ENCODE data around the gene KRT72.

KRT72 gene

GRCh38 chr12:52636592-52637258 is 35.5 kb upstream of the KRT72 start:
- Histone ChIP-seq H3K4me1 (ENCODE audit: control insufficient read depth, insufficient read depth, low read length) (no peaks in the 10 kb centered on the region), H3K4me3 (ENCODE audit: low read length) (no peak overlapping the region), H3K27me3 (ENCODE audit: control insufficient read depth, insufficient read depth, low read length) (peaks cover 4% of the 10 kb centered on the region), H3K36me3 (ENCODE audit: control insufficient read depth, insufficient read depth, low read length) (no peaks in the 10 kb centered on the region), H3K9ac (ENCODE audit: low read length) (no peak overlapping the region), H3K9me3 (ENCODE audit: control insufficient read depth, low read length) (no peaks in the 10 kb centered on the region)

DNA sequence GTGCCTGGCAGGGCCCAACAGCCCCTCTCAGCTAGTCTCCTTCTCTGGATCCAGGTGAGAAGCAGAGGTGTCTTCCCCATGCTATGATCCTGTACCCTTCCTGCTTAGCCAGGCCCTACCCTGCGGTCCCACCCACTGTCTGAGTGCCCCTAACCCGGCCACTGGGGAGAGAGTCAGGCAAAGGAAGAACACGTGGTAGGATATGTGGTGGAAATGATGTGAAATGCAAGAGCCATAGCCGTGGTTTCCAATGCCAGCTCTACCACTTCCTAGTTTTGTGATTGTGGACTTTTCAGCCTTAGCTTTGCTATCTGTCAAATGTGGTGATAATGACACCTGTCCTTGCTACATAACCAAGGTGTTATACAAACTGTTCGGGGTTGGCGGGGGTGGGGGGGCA is 34.9 kb upstream of the KRT72 start:
- Histone ChIP-seq H3K36me3 (ENCODE audit: control insufficient read depth, insufficient read depth, low read length) (no peaks in the 10 kb centered on the region), H3K4me1 (ENCODE audit: control insufficient read depth, insufficient read depth, low read length) (no peaks in the 10 kb centered on the region)

GRCh38 chr12:52634266-52635056 is 33.2 kb upstream of the KRT72 start:
- Histone ChIP-seq H3K27me3 (ENCODE audit: control insufficient read depth, insufficient read depth, low read length) (peaks cover 4% of the 10 kb centered on the region), H3K4me1 (ENCODE audit: control insufficient read depth, insufficient read depth, low read length) (no peaks in the 10 kb centered on the region), H3K9me3 (ENCODE audit: control insufficient read depth, low read length) (no peaks in the 10 kb centered on the region), H3K36me3 (ENCODE audit: control insufficient read depth, insufficient read depth, low read length) (no peaks in the 10 kb centered on the region), H3K4me3 (ENCODE audit: low read length) (no peak overlapping the region), H3K9ac (ENCODE audit: low read length) (no peak overlapping the region)

More for the DNA sequence above, 34.9 kb upstream of the KRT72 start:
- Histone ChIP-seq H3K4me3 (ENCODE audit: low read length) (no peak overlapping the region), H3K9ac (ENCODE audit: low read length) (no peak overlapping the region), H3K9me3 (ENCODE audit: control insufficient read depth, low read length) (no peaks in the 10 kb centered on the region), H3K27me3 (ENCODE audit: control insufficient read depth, insufficient read depth, low read length) (peaks cover 4% of the 10 kb centered on the region)

- Histone ChIP-seq H3K9me3 (ENCODE audit: control insufficient read depth, low read length) (no peaks in the 10 kb centered on the region), H3K4me3 (ENCODE audit: low read length) (no peak overlapping the region), H3K27me3 (ENCODE audit: control insufficient read depth, insufficient read depth, low read length) (peaks cover 4% of the 10 kb centered on the region), H3K4me1 (ENCODE audit: control insufficient read depth, insufficient read depth, low read length) (no peaks in the 10 kb centered on the region), H3K36me3 (ENCODE audit: control insufficient read depth, insufficient read depth, low read length) (no peaks in the 10 kb centered on the region), H3K9ac (ENCODE audit: low read length) (no peak overlapping the region)
These were observed 32.1 kb upstream of the KRT72 start for GRCh38 chr12:52633383-52633782.

DNA sequence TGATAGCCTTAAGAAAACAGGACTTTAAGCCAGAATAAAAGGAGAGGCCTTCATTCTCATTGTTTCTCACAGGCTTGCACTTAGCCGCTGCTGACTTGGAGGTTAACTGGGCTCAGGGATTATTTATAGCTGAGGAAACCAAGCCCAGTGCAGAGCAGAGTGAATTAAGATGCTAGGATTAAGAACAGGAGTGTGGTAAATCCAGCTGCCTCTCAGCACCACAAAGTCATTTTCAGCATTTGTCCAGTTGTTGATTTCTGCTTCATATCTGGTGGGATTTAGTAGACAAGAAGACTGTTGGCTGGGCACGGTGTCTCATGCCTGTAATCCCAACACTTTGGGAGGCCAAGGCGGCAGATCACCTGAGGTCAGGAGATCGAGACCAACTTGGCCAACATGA is 31.4 kb upstream of the KRT72 start:
- no peaks in the 10 kb centered on the region for H3K9me3 ChIP-seq (ENCODE audit: control insufficient read depth, low read length)
- no peak overlapping the region for H3K4me3 ChIP-seq (ENCODE audit: low read length)
- peaks cover 4% of the 10 kb centered on the region for H3K27me3 ChIP-seq (ENCODE audit: control insufficient read depth, insufficient read depth, low read length)
- no peak overlapping the region for H3K9ac ChIP-seq (ENCODE audit: low read length)
- H3K36me3 ChIP-seq (ENCODE audit: control insufficient read depth, insufficient read depth, low read length): no peaks in the 10 kb centered on the region
- no peaks in the 10 kb centered on the region for H3K4me1 ChIP-seq (ENCODE audit: control insufficient read depth, insufficient read depth, low read length)

GRCh38 chr12:52631676-52632459 is 30.6 kb upstream of the KRT72 start:
- H3K9ac ChIP-seq (ENCODE audit: low read length): no peak overlapping the region
- no peaks in the 10 kb centered on the region for H3K9me3 ChIP-seq (ENCODE audit: control insufficient read depth, low read length)

GRCh38 chr12:52631264-52631663 is 30.0 kb upstream of the KRT72 start:
- H3K9me3 ChIP-seq (ENCODE audit: control insufficient read depth, low read length): no peaks in the 10 kb centered on the region
- no peak overlapping the region for H3K4me3 ChIP-seq (ENCODE audit: low read length)
- H3K36me3 ChIP-seq (ENCODE audit: control insufficient read depth, insufficient read depth, low read length): no peaks in the 10 kb centered on the region
- H3K4me1 ChIP-seq (ENCODE audit: control insufficient read depth, insufficient read depth, low read length): no peaks in the 10 kb centered on the region
- no peak overlapping the region for H3K9ac ChIP-seq (ENCODE audit: low read length)
- H3K27me3 ChIP-seq (ENCODE audit: control insufficient read depth, insufficient read depth, low read length): peaks cover 4% of the 10 kb centered on the region

More at GRCh38 chr12:52631676-52632459, 30.6 kb upstream of the KRT72 start:
- Histone ChIP-seq H3K4me3 (ENCODE audit: low read length) (no peak overlapping the region), H3K27me3 (ENCODE audit: control insufficient read depth, insufficient read depth, low read length) (peaks cover 4% of the 10 kb centered on the region), H3K36me3 (ENCODE audit: control insufficient read depth, insufficient read depth, low read length) (no peaks in the 10 kb centered on the region), H3K4me1 (ENCODE audit: control insufficient read depth, insufficient read depth, low read length) (no peaks in the 10 kb centered on the region)

- no peak overlapping the region for H3K4me3 ChIP-seq (ENCODE audit: low read length)
- H3K4me1 ChIP-seq (ENCODE audit: control insufficient read depth, insufficient read depth, low read length): no peaks in the 10 kb centered on the region
- H3K36me3 ChIP-seq (ENCODE audit: control insufficient read depth, insufficient read depth, low read length): no peaks in the 10 kb centered on the region
- peaks cover 4% of the 10 kb centered on the region for H3K27me3 ChIP-seq (ENCODE audit: control insufficient read depth, insufficient read depth, low read length)
- H3K9me3 ChIP-seq (ENCODE audit: control insufficient read depth, low read length): no peaks in the 10 kb centered on the region
- H3K9ac ChIP-seq (ENCODE audit: low read length): no peak overlapping the region
These were observed 29.4 kb upstream of the KRT72 start for GRCh38 chr12:52630599-52631200.

- Histone ChIP-seq H3K36me3 (ENCODE audit: control insufficient read depth, insufficient read depth, low read length) (no peaks in the 10 kb centered on the region), H3K27me3 (ENCODE audit: control insufficient read depth, insufficient read depth, low read length) (peaks cover 4% of the 10 kb centered on the region)
These were observed 28.8 kb upstream of the KRT72 start for GRCh38 chr12:52630008-52630500.

GRCh38 chr12:52629281-52630007 is 28.2 kb upstream of the KRT72 start:
- Histone ChIP-seq H3K36me3 (ENCODE audit: control insufficient read depth, insufficient read depth, low read length) (no peaks in the 10 kb centered on the region), H3K4me3 (ENCODE audit: low read length) (no peak overlapping the region), H3K9ac (ENCODE audit: low read length) (no peak overlapping the region), H3K4me1 (ENCODE audit: control insufficient read depth, insufficient read depth, low read length) (no peaks in the 10 kb centered on the region), H3K9me3 (ENCODE audit: control insufficient read depth, low read length) (no peaks in the 10 kb centered on the region), H3K27me3 (ENCODE audit: control insufficient read depth, insufficient read depth, low read length) (peaks cover 4% of the 10 kb centered on the region)

More at GRCh38 chr12:52630008-52630500, 28.8 kb upstream of the KRT72 start:
- Histone ChIP-seq H3K4me1 (ENCODE audit: control insufficient read depth, insufficient read depth, low read length) (no peaks in the 10 kb centered on the region), H3K4me3 (ENCODE audit: low read length) (no peak overlapping the region), H3K9me3 (ENCODE audit: control insufficient read depth, low read length) (no peaks in the 10 kb centered on the region), H3K9ac (ENCODE audit: low read length) (no peak overlapping the region)

- Histone ChIP-seq H3K36me3 (ENCODE audit: control insufficient read depth, insufficient read depth, low read length) (no peaks in the 10 kb centered on the region), H3K27me3 (ENCODE audit: control insufficient read depth, insufficient read depth, low read length) (no peaks in the 10 kb centered on the region), H3K9me3 (ENCODE audit: control insufficient read depth, low read length) (no peaks in the 10 kb centered on the region), H3K9ac (ENCODE audit: low read length) (no peak overlapping the region), H3K4me3 (ENCODE audit: low read length) (no peak overlapping the region), H3K4me1 (ENCODE audit: control insufficient read depth, insufficient read depth, low read length) (no peaks in the 10 kb centered on the region)
These were observed 27.6 kb upstream of the KRT72 start for GRCh38 chr12:52628841-52629240.
